Stimulated activated CD4-positive, alpha-beta T cell treated with anti-CD3 and anti-CD28 coated beads, Interleukin-12 subunit alpha, Interleukin-12 subunit beta, amount 100 ng/mL, for 4 hours (primary cell): ENCODE measurements around the gene LRP1.

Experiments used
- DNase-seq: peaks from one replicate; pipeline ENCODE4 v3.0.0-alpha.2; 2020

Gene LRP1

GRCh38 chr12:57240066-57240921 is 112.0 kb downstream of the LRP1 start:
- peak; percentile 70 for DNase-seq

- DNase-seq = no peak
Measured at GRCh38 chr12:57240926-57241401, 112.7 kb downstream of the LRP1 start.

DNA sequence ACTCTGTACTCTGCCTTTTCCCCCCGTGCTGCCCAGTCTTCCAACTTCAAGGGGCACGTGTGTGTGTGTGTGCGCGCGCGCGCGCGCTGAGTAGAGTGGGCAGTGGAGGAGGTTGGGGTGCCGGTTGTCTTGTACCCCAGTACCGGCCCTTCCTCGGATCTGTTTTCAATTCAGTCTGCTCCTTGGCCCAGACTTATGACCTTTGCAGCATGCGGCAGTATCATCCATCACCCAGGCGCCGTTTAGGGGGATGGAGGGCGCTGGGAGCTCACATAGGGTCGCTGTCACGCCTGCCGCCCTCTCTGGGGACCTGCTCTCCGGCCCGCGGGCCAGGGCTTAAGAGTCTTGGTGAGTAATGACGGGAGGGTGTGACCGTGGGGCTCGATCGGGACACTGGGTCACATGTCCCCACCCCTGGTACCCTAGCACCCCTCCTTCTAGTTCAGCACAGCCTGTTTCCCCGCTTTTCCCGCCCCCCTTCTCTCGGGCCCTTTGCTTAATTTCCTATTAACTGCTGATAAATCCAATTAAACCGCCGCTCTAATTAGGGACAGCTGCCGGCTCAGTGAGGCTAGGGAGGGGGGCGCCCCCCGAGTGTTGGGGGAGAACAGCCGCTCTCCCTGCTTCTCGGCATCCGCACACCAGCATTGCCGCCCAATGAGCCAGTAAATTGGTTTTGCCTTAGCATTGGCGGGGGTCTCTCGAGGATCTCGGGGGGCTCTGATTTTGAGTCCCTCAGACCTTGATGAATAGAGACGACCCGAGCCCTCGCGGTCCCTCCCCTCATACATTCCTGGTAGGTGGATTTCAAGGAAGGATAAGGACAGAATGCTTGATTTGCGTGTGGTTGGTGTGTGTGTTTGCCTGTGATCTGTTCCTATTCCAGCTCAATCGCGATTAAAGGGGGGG is 113.4 kb downstream of the LRP1 start:
- DNase-seq = no peak

DNA sequence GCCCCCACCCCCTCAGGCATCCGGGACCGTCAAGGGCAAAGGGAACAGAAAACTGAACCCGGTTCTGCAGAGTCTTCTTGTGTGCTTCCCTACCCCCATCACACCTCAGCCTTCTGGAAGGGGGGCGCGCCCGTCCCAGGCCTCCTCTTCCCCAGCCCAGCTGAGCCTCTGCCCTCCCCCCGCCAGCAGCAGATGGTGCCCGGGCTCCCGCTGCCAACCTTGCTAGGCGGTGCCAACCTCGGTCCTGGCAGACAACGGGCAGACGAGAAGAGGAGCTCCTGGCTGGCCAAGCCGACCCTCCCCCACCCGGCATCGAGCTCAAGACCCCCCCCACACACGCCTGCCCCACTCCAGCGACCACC is 114.0 kb downstream of the LRP1 start:
- no peak for DNase-seq

DNA sequence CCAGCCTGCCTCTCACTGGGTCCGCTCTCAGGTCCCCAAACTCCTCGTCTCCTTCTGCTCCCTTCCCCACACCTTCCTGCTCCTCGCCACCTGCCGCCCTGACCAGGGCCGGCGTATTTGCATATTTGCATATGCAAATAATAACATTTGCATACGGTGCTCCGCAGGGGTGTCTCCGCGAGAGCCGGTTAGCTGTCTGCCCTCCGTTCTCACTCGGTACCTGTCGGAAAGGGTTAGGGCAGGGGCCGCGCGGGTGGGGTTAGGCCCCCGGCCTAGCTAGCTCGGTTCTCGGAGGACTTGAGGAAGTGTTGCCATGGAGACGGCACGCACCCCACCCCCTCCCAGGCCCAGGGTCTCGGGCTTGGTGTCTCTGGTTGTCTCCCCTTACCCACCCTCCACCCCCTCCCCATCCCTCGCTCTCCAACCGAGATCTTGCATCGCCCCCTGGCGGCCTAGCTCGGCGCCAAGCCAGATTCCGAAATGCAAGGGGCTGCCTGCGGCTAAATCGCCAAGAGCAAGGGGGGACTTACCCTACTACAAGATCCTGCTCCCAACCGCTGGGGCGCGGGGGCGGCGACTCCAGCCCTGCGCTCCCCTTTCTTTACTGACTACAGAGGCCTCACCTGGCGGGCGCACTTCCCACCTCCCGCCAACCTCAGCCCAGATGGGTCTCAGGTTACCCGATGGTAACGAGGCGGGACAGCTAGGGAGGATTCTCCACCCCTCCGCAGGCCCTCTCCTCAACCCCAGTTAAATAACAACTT is 114.6 kb downstream of the LRP1 start:
- DNase-seq = peak; percentile 71

DNA sequence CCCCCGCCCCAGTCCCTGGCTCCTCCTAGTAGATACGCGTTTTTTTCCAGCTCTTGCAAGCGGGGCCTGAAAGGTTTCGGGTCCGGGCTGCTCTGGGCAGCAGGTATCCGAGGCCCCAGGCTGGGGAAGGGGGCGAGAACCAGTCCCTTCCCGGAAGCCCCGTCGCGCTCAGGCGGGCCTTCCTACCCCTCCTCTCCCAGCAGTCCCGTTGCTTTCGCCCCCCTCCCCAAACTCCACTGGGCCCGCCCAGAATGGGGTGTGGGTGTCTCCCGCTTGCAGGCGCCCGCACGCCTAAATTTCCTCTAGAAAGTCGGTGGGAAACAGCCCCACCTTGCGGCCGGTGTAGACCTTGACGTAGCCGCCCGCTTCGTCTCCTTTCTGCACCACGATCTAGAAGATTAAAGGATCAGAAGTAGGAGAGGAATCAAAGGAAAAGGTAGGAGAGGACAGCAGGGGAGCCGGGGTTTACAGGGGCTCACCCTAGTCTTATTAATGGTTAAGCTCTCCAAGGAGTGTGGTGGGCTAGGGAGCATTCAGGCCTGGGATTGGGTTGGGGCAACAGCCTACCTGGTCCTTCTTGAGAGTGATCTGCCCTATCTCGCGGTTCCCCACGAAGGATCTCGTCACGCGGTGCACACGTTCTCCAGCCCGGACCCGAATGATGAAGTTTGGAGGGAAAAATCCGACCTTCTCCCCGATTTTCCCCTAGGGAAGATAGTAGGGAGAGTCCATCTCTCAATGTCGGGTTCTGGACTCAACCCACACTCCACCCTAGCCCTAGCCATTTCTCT is 115.4 kb downstream of the LRP1 start:
- peak; percentile 84 for DNase-seq

- no peak for DNase-seq
Measured at GRCh38 chr12:57244312-57244696, 116.0 kb downstream of the LRP1 start.

DNA sequence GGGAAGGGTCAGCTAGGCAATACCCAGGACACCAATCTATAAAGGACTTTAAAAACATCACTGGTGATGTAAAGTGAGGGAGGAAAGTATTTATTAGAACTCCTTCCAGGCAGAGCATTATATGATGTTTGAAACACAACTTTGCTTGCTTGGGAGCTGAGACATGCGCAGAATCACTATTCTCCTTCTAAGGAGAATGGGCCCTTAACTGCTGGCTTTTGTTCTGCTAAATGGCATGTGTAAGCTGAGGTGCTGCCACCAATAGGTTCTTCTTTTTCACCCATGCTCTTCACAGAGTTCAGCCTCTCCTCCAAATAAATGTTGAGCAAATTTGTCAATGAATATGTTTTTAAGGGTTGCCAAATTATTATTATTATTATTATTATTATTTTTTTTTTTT is 118.8 kb downstream of the LRP1 start:
- no peak for DNase-seq

DNA sequence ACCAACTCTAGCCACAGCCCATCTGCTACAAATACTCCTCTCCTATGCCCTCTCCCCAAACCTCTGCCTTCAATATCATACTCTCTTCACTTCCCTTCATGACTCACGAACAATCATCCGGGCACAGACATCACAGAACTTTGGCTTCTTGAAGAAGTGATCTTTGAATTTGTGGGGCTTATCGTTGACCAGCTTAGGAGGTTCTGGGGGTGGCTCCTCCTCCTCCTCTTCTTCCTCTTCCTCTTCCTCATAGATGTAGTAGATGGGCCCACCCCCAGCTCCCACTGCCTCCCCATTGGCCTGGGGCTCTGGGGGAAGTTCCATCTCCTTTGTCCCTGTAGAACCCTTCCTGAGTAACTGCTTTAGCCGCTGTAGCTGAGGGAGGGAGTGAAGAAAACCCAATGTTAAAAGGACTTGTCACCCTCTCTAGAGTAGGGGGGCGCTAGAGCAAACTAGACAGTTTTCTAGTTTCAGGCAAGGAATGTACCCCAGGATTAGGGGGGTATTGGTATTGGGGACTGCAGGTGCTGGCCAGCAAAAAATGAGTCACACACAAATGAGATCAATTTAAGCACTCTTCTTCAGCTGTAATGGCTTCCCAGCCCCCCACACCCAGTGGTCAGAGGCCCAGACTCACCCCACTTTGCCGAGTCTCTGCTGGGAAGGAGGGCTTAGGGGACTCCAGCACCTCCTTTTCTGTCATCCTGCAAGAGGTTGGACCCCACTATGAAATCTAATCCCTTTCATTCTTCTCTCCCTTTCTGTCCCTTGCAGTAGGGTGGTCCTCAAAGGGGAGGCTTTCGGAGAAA is 120.9 kb downstream of the LRP1 start:
- DNase-seq = no peak

GRCh38 chr12:57250541-57250940 is 122.3 kb downstream of the LRP1 start:
- no peak for DNase-seq

DNA sequence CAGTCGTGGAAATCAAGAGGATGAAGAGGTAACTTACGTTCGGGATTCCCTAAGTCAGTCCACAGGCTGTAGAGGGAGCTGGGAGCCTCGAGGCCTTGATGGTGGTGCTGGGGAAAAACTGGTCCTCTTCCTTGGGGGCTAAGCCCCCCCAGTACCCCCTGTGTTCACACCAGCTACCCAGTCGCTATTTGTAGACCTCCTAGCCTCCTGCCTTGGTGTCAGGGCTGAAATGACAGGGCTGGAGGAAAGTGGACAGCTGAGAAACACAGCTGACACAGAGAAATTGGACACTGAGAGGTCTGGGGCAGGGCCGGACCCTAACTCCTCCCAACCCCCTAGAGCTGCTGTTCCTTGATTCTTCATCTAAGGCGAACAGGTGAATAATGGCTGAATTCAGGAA is 122.7 kb downstream of the LRP1 start, which contains the start of gene STAC3:
Gene STAC3 (minus strand): TSS at position 232 of the 400 bp plus-strand sequence. CDS start 1,551 bp downstream, outside the sequence.
- no peak for DNase-seq

GRCh38 chr12:57254506-57255280 is 126.4 kb downstream of the LRP1 start:
- no peak for DNase-seq

DNA sequence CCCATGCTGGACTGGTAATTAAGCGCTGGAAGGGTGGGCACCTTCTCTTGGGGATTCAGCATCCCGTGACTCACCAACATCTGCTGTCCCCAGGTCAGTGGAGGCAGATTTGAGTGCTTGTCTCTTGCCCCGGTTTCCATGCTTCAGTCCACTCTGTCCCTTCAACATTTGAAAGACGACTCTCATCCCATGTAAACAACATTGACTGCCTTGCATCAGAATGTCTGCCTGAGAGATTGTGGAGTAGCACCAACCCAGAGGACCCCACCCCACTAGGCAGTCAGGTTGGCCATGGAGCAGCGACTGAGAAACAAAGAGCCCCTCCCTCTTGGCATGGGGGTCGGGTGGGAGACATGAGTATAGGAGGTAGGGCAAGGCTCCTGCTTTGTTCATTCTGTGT is 127.6 kb downstream of the LRP1 start:
- no peak for DNase-seq

DNA sequence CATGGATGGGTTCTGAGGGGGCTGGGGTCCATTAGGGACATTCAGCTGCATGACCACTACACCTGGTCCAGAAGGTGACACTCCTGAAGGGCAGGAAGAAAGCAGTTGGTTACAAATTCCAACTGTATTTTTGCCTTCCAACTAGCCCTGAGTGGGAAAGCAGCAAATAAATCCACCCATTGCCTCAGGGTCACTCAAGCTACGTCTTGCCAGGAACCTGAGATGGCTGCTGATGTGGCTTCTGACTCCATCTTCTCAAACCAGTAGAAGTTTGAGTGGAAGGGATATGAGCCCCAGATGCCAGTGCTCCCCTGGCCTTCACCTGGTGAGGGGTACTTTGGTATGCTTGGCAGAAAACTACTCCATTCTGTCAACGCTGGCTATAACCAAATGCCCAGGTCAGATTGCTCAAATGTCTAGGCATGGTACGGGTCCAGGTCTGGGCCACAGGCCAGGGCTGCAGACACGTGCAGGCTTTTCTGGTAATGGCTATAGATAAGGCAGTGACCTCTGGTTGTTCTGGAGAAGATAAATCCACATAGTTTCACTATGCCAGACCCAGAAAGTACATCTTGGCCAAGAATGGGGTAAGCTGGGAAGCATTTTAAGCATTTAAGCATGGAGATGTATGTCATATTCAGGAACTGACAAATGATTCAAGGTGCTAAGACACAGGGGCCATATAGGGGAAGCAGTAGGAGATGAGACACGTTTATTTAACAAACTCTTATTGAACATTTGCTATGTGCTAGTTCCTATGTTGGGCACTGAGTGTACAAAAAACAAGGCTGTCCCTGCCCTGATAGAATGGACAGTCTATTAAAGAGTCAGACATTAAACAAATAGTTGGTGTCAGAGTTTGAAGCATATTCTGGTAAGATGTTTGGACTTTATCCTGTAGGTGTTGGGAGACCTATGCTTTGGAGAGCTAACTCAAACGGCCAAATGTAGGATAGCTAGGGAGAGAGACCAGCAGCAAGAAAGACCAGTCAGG is 131.0 kb downstream of the LRP1 start:
- no peak for DNase-seq

DNA sequence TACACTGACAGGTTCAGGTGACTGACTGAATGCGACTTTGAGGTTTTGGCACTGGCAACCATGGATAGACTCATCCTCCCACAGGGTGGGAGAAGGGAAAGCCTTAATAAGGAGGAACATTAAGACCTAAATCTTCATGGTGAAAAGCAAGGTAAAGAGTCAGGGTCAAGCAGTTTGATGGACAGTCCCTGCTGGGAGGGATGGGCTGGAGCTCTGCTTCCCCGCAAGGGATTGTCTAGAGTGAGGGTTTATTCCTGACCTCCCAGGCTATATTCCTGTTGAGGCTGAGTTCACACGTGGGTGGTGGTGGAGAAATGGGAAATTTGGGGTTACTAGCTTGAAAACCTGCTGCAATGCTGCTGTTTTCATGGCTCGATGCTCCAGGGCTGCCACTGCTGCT is 132.1 kb downstream of the LRP1 start:
- no peak for DNase-seq

DNA sequence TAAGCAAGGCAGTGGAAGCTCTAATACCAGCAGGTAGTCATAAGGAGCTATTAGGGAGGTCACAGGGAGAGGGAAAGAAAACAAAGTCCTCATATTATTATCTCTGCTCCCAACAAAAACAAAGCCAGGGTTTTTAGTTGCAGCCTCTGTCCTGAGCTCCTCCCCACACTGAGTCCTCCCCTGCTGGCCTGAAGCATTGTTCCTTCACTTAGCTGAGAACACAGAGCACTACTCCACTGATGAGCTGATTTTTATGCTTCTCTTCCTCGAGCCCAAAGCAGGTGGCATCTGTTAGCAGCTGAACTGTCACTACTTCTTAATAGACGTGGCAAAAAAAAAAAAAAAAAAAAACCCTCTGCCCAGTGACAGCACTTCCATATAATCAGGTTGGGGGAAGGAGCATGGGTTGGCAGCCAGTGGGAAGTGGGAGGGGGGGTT is 133.2 kb downstream of the LRP1 start:
- no peak for DNase-seq

- DNase-seq = no peak
Measured at GRCh38 chr12:57262126-57262822, 134.0 kb downstream of the LRP1 start.
